ENCODE results near the gene C4orf51. TPM values are rescaled to one million over a fixed set of nuclear protein-coding genes. Genes with fewer than 3 reads are reported as not detected.

C4orf51 gene
- total RNA-seq, 1 donor from 2014 or later, result not detected

GRCh38 chr4:145756244-145756643 is 76.3 kb downstream of the C4orf51 start:
- DNase-seq (ENCODE audit: low read depth, low spot score), result no peak
- Mint-ChIP-seq H3K27ac (ENCODE audit: unreplicated experiment) (no peak overlapping the region), H3K27me3 (ENCODE audit: low read depth) (no peaks in the 10 kb centered on the region), H3K4me1 (peaks cover 9% of the 10 kb centered on the region), H3K4me3 (no peak overlapping the region), H3K36me3 (ENCODE audit: low read depth) (peaks cover 16% of the 10 kb centered on the region), H3K9me3 (no peaks in the 10 kb centered on the region)
- no peak for TF ChIP-seq CTCF (conservative IDR thresholded peaks at IDR 0.05)

GRCh38 chr4:145757188-145757587 is 77.2 kb downstream of the C4orf51 start:
- no peak overlapping the region for H3K27ac Mint-ChIP-seq (ENCODE audit: unreplicated experiment)
- no peak for DNase-seq (ENCODE audit: low read depth, low spot score)
- H3K36me3 Mint-ChIP-seq (ENCODE audit: low read depth), result peaks cover 16% of the 10 kb centered on the region
- TF ChIP-seq CTCF (conservative IDR thresholded peaks at IDR 0.05), result no peak
- no peaks in the 10 kb centered on the region for H3K27me3 Mint-ChIP-seq (ENCODE audit: low read depth)
- no peaks in the 10 kb centered on the region for H3K9me3 Mint-ChIP-seq
- H3K4me3 Mint-ChIP-seq, result no peak overlapping the region
- H3K4me1 Mint-ChIP-seq, result peaks cover 12% of the 10 kb centered on the region

- H3K36me3 Mint-ChIP-seq (ENCODE audit: low read depth), result peaks cover 28% of the 10 kb centered on the region
- no peak overlapping the region for H3K27ac Mint-ChIP-seq (ENCODE audit: unreplicated experiment)
- H3K4me3 Mint-ChIP-seq, result no peak overlapping the region
- no peak for DNase-seq (ENCODE audit: low read depth, low spot score)
- H3K9me3 Mint-ChIP-seq, result no peaks in the 10 kb centered on the region
- no peaks in the 10 kb centered on the region for H3K27me3 Mint-ChIP-seq (ENCODE audit: low read depth)
- no peak for TF ChIP-seq CTCF (conservative IDR thresholded peaks at IDR 0.05)
- peaks cover 12% of the 10 kb centered on the region for H3K4me1 Mint-ChIP-seq
Measured at GRCh38 chr4:145760176-145760575, 80.2 kb downstream of the C4orf51 start.

- Mint-ChIP-seq H3K9me3 (no peaks in the 10 kb centered on the region), H3K27me3 (ENCODE audit: low read depth) (no peaks in the 10 kb centered on the region), H3K4me1 (peaks cover 12% of the 10 kb centered on the region), H3K36me3 (ENCODE audit: low read depth) (peaks cover 28% of the 10 kb centered on the region), H3K27ac (ENCODE audit: unreplicated experiment) (peak overlapping the region; percentile 85), H3K4me3 (no peak overlapping the region)
- no peak for DNase-seq (ENCODE audit: low read depth, low spot score)
- TF ChIP-seq CTCF (conservative IDR thresholded peaks at IDR 0.05), result no peak
Measured at GRCh38 chr4:145760961-145761929, 81.3 kb downstream of the C4orf51 start.

- Mint-ChIP-seq H3K9me3 (no peaks in the 10 kb centered on the region), H3K27ac (ENCODE audit: unreplicated experiment) (no peak overlapping the region), H3K36me3 (ENCODE audit: low read depth) (peaks cover 37% of the 10 kb centered on the region), H3K27me3 (ENCODE audit: low read depth) (no peaks in the 10 kb centered on the region), H3K4me1 (peaks cover 12% of the 10 kb centered on the region), H3K4me3 (no peak overlapping the region)
- DNase-seq (ENCODE audit: low read depth, low spot score), result no peak
- no peak for TF ChIP-seq CTCF (conservative IDR thresholded peaks at IDR 0.05)
Measured at GRCh38 chr4:145762719-145763118, 82.8 kb downstream of the C4orf51 start.

Measured in neural crest cell (in vitro differentiated cells).